Fibroblast of lung (primary cell): ENCODE data around the gene CT47C1.

Experiments
- EZH2 ChIP-seq: IDR thresholded peaks from 2 replicates; pipeline ENCODE4 v1.5.1; 2012; ENCODE audit warnings: low read length, control low read depth, mild to moderate bottlenecking; ENCODE audit errors: missing control alignments
- TF ChIP-seq, protein P1 (sequence below), 2 donors: IDR thresholded peaks in 1 of 2; conservative IDR thresholded peaks in 1 of 2; 1 replicate in 1 of 2; 2 replicates in 1 of 2; pipeline ENCODE4 v1.5.1; 2011 to 2012; ENCODE audit warnings: low read length in 2 of 2, control low read depth in 1 of 2, inconsistent platforms in 1 of 2, low read depth in 1 of 2, mild to moderate bottlenecking in 1 of 2

DNA sequence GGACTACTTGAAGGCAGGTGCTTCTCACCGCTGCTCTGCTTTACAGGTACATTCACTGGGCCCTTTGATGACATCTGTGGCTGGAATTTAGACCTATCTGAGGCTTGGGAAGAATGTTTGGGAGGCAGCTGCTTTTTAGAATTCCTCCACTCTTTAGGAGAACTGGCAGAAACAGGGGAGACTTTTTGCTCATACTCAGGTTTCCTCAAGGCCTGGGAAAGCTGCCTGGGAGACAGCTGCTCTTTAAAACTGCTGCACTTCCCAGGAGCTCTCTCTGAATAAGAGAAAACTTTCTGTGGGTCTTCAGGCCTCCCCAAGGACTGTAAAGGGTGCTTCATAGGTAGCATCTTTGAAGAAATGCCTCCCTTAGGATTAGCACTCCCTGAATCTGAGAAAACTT, 14.3 kb downstream of the CT47C1 start:
- no peak for TF ChIP-seq EZH2
- TF ChIP-seq, protein P1, sequence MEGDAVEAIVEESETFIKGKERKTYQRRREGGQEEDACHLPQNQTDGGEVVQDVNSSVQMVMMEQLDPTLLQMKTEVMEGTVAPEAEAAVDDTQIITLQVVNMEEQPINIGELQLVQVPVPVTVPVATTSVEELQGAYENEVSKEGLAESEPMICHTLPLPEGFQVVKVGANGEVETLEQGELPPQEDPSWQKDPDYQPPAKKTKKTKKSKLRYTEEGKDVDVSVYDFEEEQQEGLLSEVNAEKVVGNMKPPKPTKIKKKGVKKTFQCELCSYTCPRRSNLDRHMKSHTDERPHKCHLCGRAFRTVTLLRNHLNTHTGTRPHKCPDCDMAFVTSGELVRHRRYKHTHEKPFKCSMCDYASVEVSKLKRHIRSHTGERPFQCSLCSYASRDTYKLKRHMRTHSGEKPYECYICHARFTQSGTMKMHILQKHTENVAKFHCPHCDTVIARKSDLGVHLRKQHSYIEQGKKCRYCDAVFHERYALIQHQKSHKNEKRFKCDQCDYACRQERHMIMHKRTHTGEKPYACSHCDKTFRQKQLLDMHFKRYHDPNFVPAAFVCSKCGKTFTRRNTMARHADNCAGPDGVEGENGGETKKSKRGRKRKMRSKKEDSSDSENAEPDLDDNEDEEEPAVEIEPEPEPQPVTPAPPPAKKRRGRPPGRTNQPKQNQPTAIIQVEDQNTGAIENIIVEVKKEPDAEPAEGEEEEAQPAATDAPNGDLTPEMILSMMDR (conservative IDR thresholded peaks at IDR 0.05 in 1 of 2, IDR thresholded peaks at IDR 0.05 in 1 of 2; ENCODE audit: low read depth in 1 of 2, low read length in 2 of 2): no peak
